HCT116 (cell line): ENCODE measurements around the gene BSCL2.

Experiments used
- CTCF ChIP-seq, 3 experiments: fragments of 200-600 bp in 1 of 3; sonication (generic) in 1 of 3; IDR thresholded peaks in 2 of 3; conservative IDR thresholded peaks in 1 of 3; 2 replicates each; pipeline ENCODE4 v1.5.1; 2012 to 2017; ENCODE audit warnings: low read depth in 2 of 3, low read length in 2 of 3, antibody characterized with exemption in 1 of 3, borderline replicate concordance in 1 of 3, control low read depth in 1 of 3, mild to moderate bottlenecking in 1 of 3, mixed read lengths in 1 of 3, mixed run types in 1 of 3, moderate library complexity in 1 of 3; ENCODE audit not compliant: insufficient read depth in 1 of 3
- JUND ChIP-seq: IDR thresholded peaks from 2 replicates; pipeline ENCODE4 v1.6.1; 2012
- RAD21 ChIP-seq: IDR thresholded peaks from 2 replicates; pipeline ENCODE4 v1.6.1; 2012; ENCODE audit warnings: low read depth, mild to moderate bottlenecking
- YY1 ChIP-seq: IDR thresholded peaks from 2 replicates; pipeline ENCODE4 v1.6.1; 2011; ENCODE audit warnings: low read length, low read depth, moderate library complexity, mild to moderate bottlenecking; ENCODE audit not compliant: insufficient replicate concordance; ENCODE audit errors: extremely low read depth
- ZNF274 ChIP-seq: fragments of 200-500 bp; sonication (Bioruptor generic); IDR thresholded peaks from 2 replicates; pipeline ENCODE4 v1.6.1; 2014; ENCODE audit warnings: mild to moderate bottlenecking, low read depth, low read length, inconsistent platforms

GRCh38 chr11:62705880-62706849 is 1.1 kb downstream of the BSCL2 start:
- TF ChIP-seq ZNF274: no peak
- no peak for TF ChIP-seq RAD21
- no peak for TF ChIP-seq YY1
- TF ChIP-seq CTCF (IDR thresholded peaks at IDR 0.05 in 2 of 3, conservative IDR thresholded peaks at IDR 0.05 in 1 of 3; ENCODE audit: borderline replicate concordance in 1 of 3, insufficient read depth in 1 of 3, low read depth in 2 of 3, low read length in 2 of 3): no peak
- TF ChIP-seq JUND: peak; percentile 34; the same call in 1 of the 2 replicates
